HepG2 (cell line): ENCODE measurements around the gene HOXB4.

ENCODE experiments used
- CHD2 ChIP-seq: IDR thresholded peaks from 2 replicates; pipeline ENCODE4 v1.6.1; 2011; ENCODE audit warnings: low read depth, low read length, improper control_type of control experiment
- CHD4 ChIP-seq: fragments of 200-600 bp; sonication (generic); IDR thresholded peaks from 2 replicates; pipeline ENCODE4 v1.7.0; 2017; ENCODE audit warnings: mild to moderate bottlenecking, low read length, borderline replicate concordance
- CTCF ChIP-seq: sonication (generic); formaldehyde crosslinking; IDR thresholded peaks from 2 replicates; pipeline ENCODE4 v1.5.0; 2020; ENCODE audit warnings: mild to moderate bottlenecking, missing genetic modification reagents, moderate library complexity
- JUN ChIP-seq: sonication (generic); formaldehyde crosslinking; IDR thresholded peaks from 2 replicates; pipeline ENCODE4 v1.4.0; 2020; ENCODE audit warnings: mild to moderate bottlenecking, missing genetic modification reagents
- NFIC ChIP-seq: IDR thresholded peaks from 2 replicates; pipeline ENCODE4 v1.6.1; 2012; ENCODE audit warnings: mild to moderate bottlenecking, low read length, inconsistent platforms
- NFYB ChIP-seq: sonication (generic); formaldehyde crosslinking; IDR thresholded peaks from 2 replicates; pipeline ENCODE4 v1.4.0; 2020; ENCODE audit warnings: missing genetic modification reagents
- POLR2AphosphoS5 ChIP-seq: IDR thresholded peaks from 2 replicates; pipeline ENCODE4 v1.6.1; 2012; ENCODE audit warnings: low read depth, low read length
- PREB ChIP-seq: sonication (generic); formaldehyde crosslinking; IDR thresholded peaks from 2 replicates; pipeline ENCODE4 v1.4.0; 2020; ENCODE audit warnings: missing genetic modification reagents
- SMAD9 ChIP-seq: sonication (generic); formaldehyde crosslinking; IDR thresholded peaks from 2 replicates; pipeline ENCODE4 v1.5.1; 2020; ENCODE audit warnings: mild to moderate bottlenecking, missing genetic modification reagents
- ZEB1 ChIP-seq: IDR thresholded peaks from 2 replicates; pipeline ENCODE4 v1.6.1; 2012; ENCODE audit warnings: mild to moderate bottlenecking, low read depth, inconsistent platforms; ENCODE audit not compliant: insufficient replicate concordance
- ZNF383 ChIP-seq: sonication (generic); formaldehyde crosslinking; IDR thresholded peaks from 2 replicates; pipeline ENCODE4 v1.4.0; 2020; ENCODE audit warnings: missing genetic modification reagents, mild to moderate bottlenecking, borderline replicate concordance
- ZNF460 ChIP-seq: sonication (generic); formaldehyde crosslinking; IDR thresholded peaks from 2 replicates; pipeline ENCODE4 v1.5.1; 2020; ENCODE audit warnings: missing genetic modification reagents, mild to moderate bottlenecking, borderline replicate concordance
- TF ChIP-seq, protein P1 (sequence below): sonication (generic); formaldehyde crosslinking; IDR thresholded peaks from 2 replicates; pipeline ENCODE4 v1.4.0; 2020; ENCODE audit warnings: low read depth, mild to moderate bottlenecking, missing genetic modification reagents

DNA sequence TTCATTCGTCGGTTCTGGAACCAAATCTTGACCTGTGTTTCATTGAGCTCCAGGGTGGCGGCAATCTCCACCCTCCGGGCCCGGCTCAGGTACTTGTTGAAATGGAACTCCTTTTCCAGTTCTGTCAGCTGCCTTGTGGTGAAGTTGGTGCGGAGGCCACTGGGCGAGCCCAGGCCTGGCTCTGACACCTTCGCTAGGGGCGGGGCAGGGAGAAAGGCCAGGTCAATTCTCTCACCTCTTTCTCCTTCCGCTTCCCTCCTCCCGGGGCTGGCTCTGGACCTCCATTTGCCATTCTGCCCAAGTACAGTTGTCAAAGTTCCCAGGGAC, 48.5 kb downstream of the HOXB4 start:
- TF ChIP-seq SMAD9 (CRISPR knock-in tag) (no peak), NFYB (CRISPR knock-in tag) (no peak), ZNF383 (no peak), CTCF (CRISPR knock-in tag) (no peak), POLR2AphosphoS5 (no peak), NFIC (no peak), CHD4 (no peak), ZNF460 (CRISPR knock-in tag) (no peak), ZEB1 (no peak), JUN (CRISPR knock-in tag) (no peak), CHD2 (no peak), PREB (no peak)
- TF ChIP-seq, protein P1, sequence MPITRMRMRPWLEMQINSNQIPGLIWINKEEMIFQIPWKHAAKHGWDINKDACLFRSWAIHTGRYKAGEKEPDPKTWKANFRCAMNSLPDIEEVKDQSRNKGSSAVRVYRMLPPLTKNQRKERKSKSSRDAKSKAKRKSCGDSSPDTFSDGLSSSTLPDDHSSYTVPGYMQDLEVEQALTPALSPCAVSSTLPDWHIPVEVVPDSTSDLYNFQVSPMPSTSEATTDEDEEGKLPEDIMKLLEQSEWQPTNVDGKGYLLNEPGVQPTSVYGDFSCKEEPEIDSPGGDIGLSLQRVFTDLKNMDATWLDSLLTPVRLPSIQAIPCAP = no peak
